ENCODE measurements around the gene SPTBN1. TPM values are rescaled to one million over a fixed set of nuclear protein-coding genes. Genes with fewer than 3 reads are reported as not detected.

SPTBN1 gene
- total and polyA plus RNA-seq, 9 donors: 108 to 314 (median 232) TPM

GRCh38 chr2:54667726-54668650 is 211.9 kb downstream of the SPTBN1 start:
- Histone ChIP-seq H3K36me3 (no peaks in the 10 kb centered on the region), H3K4me1 (ENCODE audit: insufficient read depth) (peaks cover 21% of the 10 kb centered on the region), H3K9me3 (no peaks in the 10 kb centered on the region), H3K27me3 (no peaks in the 10 kb centered on the region), H3K4me3 (no peak overlapping the region), H3K27ac (peak overlapping the region; percentile 8 to 77)
- WGBS, 3 donors: 95 to 96% (median 95%) methylated on average over 17 of the region's 17 CpGs
- intact Hi-C loops (cut with DNase I): no loop called here
- TF ChIP-seq POLR2A (IDR thresholded peaks at IDR 0.05): no peak
- no peak for TF ChIP-seq EP300 (IDR thresholded peaks at IDR 0.05)
- TF ChIP-seq, protein P1, sequence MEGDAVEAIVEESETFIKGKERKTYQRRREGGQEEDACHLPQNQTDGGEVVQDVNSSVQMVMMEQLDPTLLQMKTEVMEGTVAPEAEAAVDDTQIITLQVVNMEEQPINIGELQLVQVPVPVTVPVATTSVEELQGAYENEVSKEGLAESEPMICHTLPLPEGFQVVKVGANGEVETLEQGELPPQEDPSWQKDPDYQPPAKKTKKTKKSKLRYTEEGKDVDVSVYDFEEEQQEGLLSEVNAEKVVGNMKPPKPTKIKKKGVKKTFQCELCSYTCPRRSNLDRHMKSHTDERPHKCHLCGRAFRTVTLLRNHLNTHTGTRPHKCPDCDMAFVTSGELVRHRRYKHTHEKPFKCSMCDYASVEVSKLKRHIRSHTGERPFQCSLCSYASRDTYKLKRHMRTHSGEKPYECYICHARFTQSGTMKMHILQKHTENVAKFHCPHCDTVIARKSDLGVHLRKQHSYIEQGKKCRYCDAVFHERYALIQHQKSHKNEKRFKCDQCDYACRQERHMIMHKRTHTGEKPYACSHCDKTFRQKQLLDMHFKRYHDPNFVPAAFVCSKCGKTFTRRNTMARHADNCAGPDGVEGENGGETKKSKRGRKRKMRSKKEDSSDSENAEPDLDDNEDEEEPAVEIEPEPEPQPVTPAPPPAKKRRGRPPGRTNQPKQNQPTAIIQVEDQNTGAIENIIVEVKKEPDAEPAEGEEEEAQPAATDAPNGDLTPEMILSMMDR (IDR thresholded peaks at IDR 0.05): no peak
- no peak for DNase-seq

DNA sequence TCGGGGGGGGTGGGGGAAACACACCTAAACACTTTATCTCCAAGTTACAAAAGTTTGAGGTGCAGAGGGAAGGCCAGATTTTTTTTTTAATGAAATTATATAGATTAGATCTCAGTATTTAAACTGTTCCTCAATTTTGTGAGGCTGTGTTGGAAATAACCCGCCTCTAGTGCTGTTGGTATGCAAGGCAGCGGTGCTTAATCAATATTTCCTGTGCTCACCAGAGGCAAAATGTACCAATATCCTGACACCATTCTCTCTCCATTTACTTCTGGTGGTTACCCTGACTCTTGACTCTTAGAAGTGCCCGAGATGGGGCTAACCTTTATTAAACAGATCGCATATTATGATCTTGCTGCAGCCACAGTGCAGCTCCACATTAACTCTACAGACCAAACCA is 212.6 kb downstream of the SPTBN1 start:
- Histone ChIP-seq H3K4me3 (no peak overlapping the region), H3K27ac (peak overlapping the region in 1 of 2 donors; percentile 29), H3K9me3 (no peaks in the 10 kb centered on the region), H3K36me3 (no peaks in the 10 kb centered on the region), H3K4me1 (ENCODE audit: insufficient read depth) (peaks cover 25% of the 10 kb centered on the region), H3K27me3 (no peaks in the 10 kb centered on the region)
- TF ChIP-seq, protein P1 (IDR thresholded peaks at IDR 0.05): no peak
- no peak for TF ChIP-seq EP300 (IDR thresholded peaks at IDR 0.05)
- TF ChIP-seq POLR2A (IDR thresholded peaks at IDR 0.05): no peak
- intact Hi-C loops (cut with DNase I): no loop called here
- 90 to 95% (median 94%) methylated on average over 5 of the region's 5 CpGs for WGBS, 3 donors
- no peak for DNase-seq

- Histone ChIP-seq H3K27me3 (no peaks in the 10 kb centered on the region), H3K27ac (peak overlapping the region in 1 of 2 donors; percentile 29), H3K4me3 (no peak overlapping the region), H3K4me1 (ENCODE audit: insufficient read depth) (peaks cover 27% of the 10 kb centered on the region), H3K36me3 (no peaks in the 10 kb centered on the region), H3K9me3 (no peaks in the 10 kb centered on the region)
- 33 to 41% (median 36%) methylated on average over 7 of the region's 7 CpGs for WGBS, 3 donors
- TF ChIP-seq POLR2A (IDR thresholded peaks at IDR 0.05) (no peak), EP300 (IDR thresholded peaks at IDR 0.05) (peak; percentile 70)
- TF ChIP-seq, protein P1 (IDR thresholded peaks at IDR 0.05): no peak
- intact Hi-C loops (cut with DNase I): no loop called here
- DNase-seq: peak in 1 of 5 donors; percentile 76
Measured at GRCh38 chr2:54669677-54670484, 213.8 kb downstream of the SPTBN1 start.

GRCh38 chr2:54670485-54671009 is 214.4 kb downstream of the SPTBN1 start:
- no peak overlapping the region for H3K4me3 ChIP-seq
- H3K27me3 ChIP-seq: no peaks in the 10 kb centered on the region
- TF ChIP-seq POLR2A (IDR thresholded peaks at IDR 0.05): no peak
- no peak for TF ChIP-seq EP300 (IDR thresholded peaks at IDR 0.05)
- TF ChIP-seq, protein P1 (IDR thresholded peaks at IDR 0.05): no peak
- no peak for DNase-seq
- peak overlapping the region in 1 of 2 donors; percentile 29 for H3K27ac ChIP-seq
- WGBS, 3 donors: 93 to 95% (median 95%) methylated on average over 9 of the region's 9 CpGs
- peaks cover 25% of the 10 kb centered on the region for H3K4me1 ChIP-seq (ENCODE audit: insufficient read depth)
- H3K9me3 ChIP-seq: no peaks in the 10 kb centered on the region
- intact Hi-C loops (cut with DNase I): no loop called here
- H3K36me3 ChIP-seq: no peaks in the 10 kb centered on the region

All from ovary (tissue), 9 donors.